ENCODE measurements around the gene OSBPL3.

GRCh38 chr7:24840563-24840962 lies 139.4 kb downstream of the OSBPL3 start:
- no peak for TF ChIP-seq CTCF (IDR thresholded peaks at IDR 0.05; ENCODE audit: poor library complexity, severe bottlenecking)
- no peak for TF ChIP-seq EZH2 (IDR thresholded peaks at IDR 0.05; ENCODE audit: borderline replicate concordance, insufficient read depth, low read length, poor library complexity, severe bottlenecking)
- no peak for TF ChIP-seq REST (IDR thresholded peaks at IDR 0.05; ENCODE audit: borderline replicate concordance)

Data from neural cell (in vitro differentiated cells).